B cell (primary cell): ENCODE results near the gene NUAK1. TPM values are rescaled to one million over a fixed set of nuclear protein-coding genes. Genes with fewer than 3 reads are reported as not detected.

Source experiments
- ATAC-seq: fragments of 200-7000 bp; cut with Tn5 transposase; one replicate; pipeline ENCODE4 v1.10.0; 2021; ENCODE audit warnings: low read depth, mild to moderate bottlenecking, moderate number of reproducible peaks, moderate library complexity
- CTCF ChIA-PET: fragments of 350-600 bp; sonication (Branson Sonifier 250); formaldehyde crosslinking; loops from one replicate; lab custom pipeline; 2021; ENCODE audit warnings: antibody characterized with exemption, inconsistent platforms; lab: Charles Lee
- POLR2A ChIA-PET: fragments of 350-600 bp; sonication (Branson Sonifier 250); formaldehyde crosslinking; loops from one replicate; lab custom pipeline; 2021; ENCODE audit warnings: antibody characterized with exemption; lab: Charles Lee
- DNase-seq: peaks from one replicate; pipeline ENCODE4 v3.0.0; 2013
- H2AFZ ChIP-seq: 2 replicates; pipeline ENCODE4 v1.6.1; 2012; ENCODE audit warnings: mild to moderate bottlenecking, low read depth, low read length; ENCODE audit not compliant: insufficient read depth, poor library complexity, severe bottlenecking
- H3K27ac ChIP-seq, 2 donors: 1 replicate in 1 of 2; 2 replicates in 1 of 2; pipeline ENCODE4 v1.5.1; 2012 to 2013; ENCODE audit warnings: low read length in 2 of 2, mild to moderate bottlenecking in 2 of 2, moderate library complexity in 1 of 2
- H3K27me3 ChIP-seq, 4 experiments: fragments of 200-600 bp in 1 of 4; sonication (generic) in 1 of 4; replicated peaks in 1 of 4; 1 replicate in 2 of 4; 2 replicates in 2 of 4; pipeline versions ENCODE4 v1.6.1 to v1.7.0; 2013 to 2016; ENCODE audit warnings: low read length in 3 of 4, mild to moderate bottlenecking in 2 of 4, mixed read lengths in 1 of 4, moderate library complexity in 1 of 4; ENCODE audit not compliant: insufficient read depth in 4 of 4, control insufficient read depth in 3 of 4; ENCODE audit errors: control extremely low read depth in 1 of 4
- H3K36me3 ChIP-seq, 2 experiments: replicated peaks in 1 of 2; 1 replicate in 1 of 2; 2 replicates in 1 of 2; pipeline versions ENCODE4 v1.6.1 to v1.7.1; 2013; ENCODE audit warnings: low read length in 1 of 2; ENCODE audit not compliant: insufficient read depth in 2 of 2, control insufficient read depth in 1 of 2; ENCODE audit errors: control extremely low read depth in 1 of 2, extremely low read depth in 1 of 2
- H3K4me1 ChIP-seq, 2 donors: fragments of 200-600 bp in 1 of 2; sonication (generic) in 1 of 2; 1 replicate in 1 of 2; 2 replicates in 1 of 2; pipeline versions ENCODE4 v1.5.1 to v1.6.1; 2013 to 2017; ENCODE audit warnings: low read length in 2 of 2; ENCODE audit not compliant: control insufficient read depth in 2 of 2, insufficient read depth in 2 of 2
- H3K4me2 ChIP-seq: replicated peaks from 2 replicates; pipeline ENCODE3; 2012; ENCODE audit warnings: mild to moderate bottlenecking, low read depth, low read length; ENCODE audit not compliant: poor library complexity, severe bottlenecking
- H3K4me3 ChIP-seq, 5 experiments: fragments of 200-600 bp in 1 of 5; sonication (generic) in 1 of 5; 1 replicate in 3 of 5; 2 replicates in 2 of 5; pipeline versions ENCODE4 v1.5.1 to v1.7.0; 2011 to 2016; ENCODE audit warnings: low read length in 4 of 5, mild to moderate bottlenecking in 4 of 5, low read depth in 2 of 5, control low read depth in 1 of 5, moderate library complexity in 1 of 5; ENCODE audit not compliant: insufficient read depth in 1 of 5; ENCODE audit errors: control extremely low read depth in 1 of 5, extremely low read depth in 1 of 5
- H3K79me2 ChIP-seq: fragments of 200-600 bp; sonication (generic); one replicate; pipeline ENCODE4 v1.6.0; 2016; ENCODE audit warnings: low read length; ENCODE audit not compliant: control insufficient read depth, insufficient read depth
- H3K9ac ChIP-seq: fragments of 200-600 bp; sonication (generic); 2 replicates; pipeline ENCODE4 v1.6.1; 2017; ENCODE audit warnings: mild to moderate bottlenecking, low read length, moderate library complexity
- H3K9me3 ChIP-seq, 3 donors: one replicate each; pipeline versions ENCODE4 v1.6.1 to v1.7.1; 2013; ENCODE audit warnings: low read length in 2 of 3; ENCODE audit not compliant: control insufficient read depth in 2 of 3, insufficient read depth in 1 of 3; ENCODE audit errors: control extremely low read depth in 1 of 3
- H4K20me1 ChIP-seq: 2 replicates; pipeline ENCODE4 v1.6.0; 2012; ENCODE audit warnings: mild to moderate bottlenecking, low read length; ENCODE audit not compliant: insufficient read depth, control insufficient read depth, poor library complexity, severe bottlenecking
- H3K27ac Mint-ChIP-seq: one replicate; pipeline ENCODE4 v1.8.0; 2021; ENCODE audit warnings: mixed read lengths
- H3K27me3 Mint-ChIP-seq: one replicate; pipeline ENCODE4 v1.8.0; 2021; ENCODE audit warnings: mixed read lengths
- H3K4me1 Mint-ChIP-seq: one replicate; pipeline ENCODE4 v1.8.0; 2021; ENCODE audit warnings: mixed read lengths
- H3K4me3 Mint-ChIP-seq: one replicate; pipeline ENCODE4 v1.8.0; 2021; ENCODE audit warnings: mixed read lengths
- H3K9me3 Mint-ChIP-seq: one replicate; pipeline ENCODE4 v1.8.0; 2022; ENCODE audit warnings: mixed read lengths; ENCODE audit not compliant: insufficient read depth
- EZH2 ChIP-seq: IDR thresholded peaks from 2 replicates; pipeline ENCODE4 v1.6.1; 2012; ENCODE audit warnings: borderline replicate concordance, low read depth, mild to moderate bottlenecking, moderate library complexity, low read length; ENCODE audit not compliant: insufficient read depth, poor library complexity, severe bottlenecking
- WGBS: methylation state at CpG from one replicate; pipeline ENCODE4 v1.1.5; 2013; ENCODE audit warnings: missing lambda C conversion rate; ENCODE audit not compliant: insufficient coverage; 5-methylcytosine and 5-hydroxymethylcytosine counted together
- intact Hi-C: fragments of 100-400 bp; cut with micrococcal nuclease; formaldehyde crosslinking; loops from one replicate; pipeline ENCODE4 v1.10.0; 2022
- polyA plus RNA-seq: library from polyadenylated mRNA; depleted of rRNA; stranded (reverse); fragments of >200 nt; gene quantifications from 2 replicates; pipeline ENCODE4 v1.2.3, GENCODE V29; 2012
- total RNA-seq, 2 donors: library from RNA; stranded (reverse); fragments of 120-200 nt in 1 of 2; gene quantifications; 1 replicate in 1 of 2; 2 replicates in 1 of 2; pipeline versions ENCODE4 v1.2.3 to v1.2.4, GENCODE V29; 2013 to 2022
- TF ChIP-seq, protein P1 (sequence below): fragments of 200-600 bp; IDR thresholded peaks from one replicate; pipeline ENCODE4 v1.8.0; 2022; ENCODE audit warnings: antibody characterized with exemption, mild to moderate bottlenecking

NUAK1 gene
- total and polyA plus RNA-seq, 2 donors (not counting 1 experiment from before 2014, with no cell fraction given) = not detected

DNA sequence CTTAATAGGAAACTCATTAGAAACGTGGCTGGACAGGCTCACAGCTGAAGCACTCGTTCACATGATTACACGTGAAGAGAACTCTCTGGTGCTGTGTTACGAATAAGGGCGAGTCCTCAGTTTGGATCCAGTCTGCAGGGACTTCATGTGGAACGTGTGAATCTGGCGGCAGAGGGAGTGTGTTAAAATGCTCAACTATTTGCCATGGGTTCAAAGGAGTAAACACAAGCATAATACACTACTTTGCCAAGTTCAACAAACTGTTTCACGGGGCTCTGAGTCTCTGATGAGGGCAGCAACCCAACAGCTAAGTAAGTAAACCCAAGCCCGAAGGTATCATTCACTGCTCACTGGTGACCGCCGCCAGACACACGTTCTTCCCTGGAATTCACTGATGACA, 42.4 kb downstream of the NUAK1 start:
- Mint-ChIP-seq H3K9me3 (no peaks in the 10 kb centered on the region), H3K4me1 (no peaks in the 10 kb centered on the region), H3K27me3 (peaks cover 43% of the 10 kb centered on the region), H3K27ac (no peak overlapping the region), H3K4me3 (no peak overlapping the region)
- Histone ChIP-seq H3K4me2 (no peak overlapping the region), H4K20me1 (no peaks in the 10 kb centered on the region), H3K4me1 (no peaks in the 10 kb centered on the region), H3K27ac (no peak overlapping the region), H3K36me3 (no peaks in the 10 kb centered on the region), H3K9ac (no peak overlapping the region), H3K27me3 (no peaks in the 10 kb centered on the region), H3K4me3 (no peak overlapping the region), H3K79me2 (no peaks in the 10 kb centered on the region), H2AFZ (no peak overlapping the region), H3K9me3 (peaks cover 0 to 3% (median 0%) of the 10 kb centered on the region in 3 donors)
- TF ChIP-seq, protein P1, sequence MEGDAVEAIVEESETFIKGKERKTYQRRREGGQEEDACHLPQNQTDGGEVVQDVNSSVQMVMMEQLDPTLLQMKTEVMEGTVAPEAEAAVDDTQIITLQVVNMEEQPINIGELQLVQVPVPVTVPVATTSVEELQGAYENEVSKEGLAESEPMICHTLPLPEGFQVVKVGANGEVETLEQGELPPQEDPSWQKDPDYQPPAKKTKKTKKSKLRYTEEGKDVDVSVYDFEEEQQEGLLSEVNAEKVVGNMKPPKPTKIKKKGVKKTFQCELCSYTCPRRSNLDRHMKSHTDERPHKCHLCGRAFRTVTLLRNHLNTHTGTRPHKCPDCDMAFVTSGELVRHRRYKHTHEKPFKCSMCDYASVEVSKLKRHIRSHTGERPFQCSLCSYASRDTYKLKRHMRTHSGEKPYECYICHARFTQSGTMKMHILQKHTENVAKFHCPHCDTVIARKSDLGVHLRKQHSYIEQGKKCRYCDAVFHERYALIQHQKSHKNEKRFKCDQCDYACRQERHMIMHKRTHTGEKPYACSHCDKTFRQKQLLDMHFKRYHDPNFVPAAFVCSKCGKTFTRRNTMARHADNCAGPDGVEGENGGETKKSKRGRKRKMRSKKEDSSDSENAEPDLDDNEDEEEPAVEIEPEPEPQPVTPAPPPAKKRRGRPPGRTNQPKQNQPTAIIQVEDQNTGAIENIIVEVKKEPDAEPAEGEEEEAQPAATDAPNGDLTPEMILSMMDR = no peak
- TF ChIP-seq EZH2 = no peak
- intact Hi-C loops = no loop called here
- ChIA-PET CTCF (no interaction called here), POLR2A (no interaction called here)
- DNase-seq (no peak), ATAC-seq (no peak)
- WGBS = 89% methylated on average over 10 of the region's 12 CpGs

- no peak overlapping the region for H2AFZ ChIP-seq
- H3K27me3 ChIP-seq = no peaks in the 10 kb centered on the region
- no peak for ATAC-seq
- Mint-ChIP-seq H3K4me3 (no peak overlapping the region), H3K27ac (no peak overlapping the region), H3K9me3 (no peaks in the 10 kb centered on the region), H3K4me1 (no peaks in the 10 kb centered on the region), H3K27me3 (peaks cover 39% of the 10 kb centered on the region)
- WGBS = 71% methylated on average over 5 of the region's 5 CpGs
- intact Hi-C loops = no loop called here
- ChIA-PET CTCF (no interaction called here), POLR2A (no interaction called here)
- H3K4me1 ChIP-seq = no peaks in the 10 kb centered on the region
- H3K4me3 ChIP-seq = no peak overlapping the region
- H3K79me2 ChIP-seq = no peaks in the 10 kb centered on the region
- DNase-seq = no peak
- H3K9ac ChIP-seq = no peak overlapping the region
- H3K27ac ChIP-seq = no peak overlapping the region
- H3K4me2 ChIP-seq = no peak overlapping the region
- TF ChIP-seq, protein P1 = no peak
- no peak for TF ChIP-seq EZH2
- no peaks in the 10 kb centered on the region for H3K9me3 ChIP-seq
- H4K20me1 ChIP-seq = no peaks in the 10 kb centered on the region
- no peaks in the 10 kb centered on the region for H3K36me3 ChIP-seq
Measured at GRCh38 chr12:106094304-106094703, 44.5 kb downstream of the NUAK1 start.
